Type B pancreatic cell (in vitro differentiated cells): ENCODE measurements around the gene CACNA2D1. TPM values are rescaled to one million over a fixed set of nuclear protein-coding genes. Genes with fewer than 3 reads are reported as not detected.

Source experiments
- DNase-seq: peaks from one replicate; pipeline ENCODE4 v3.0.0; 2021; ENCODE audit warnings: mixed read lengths; ENCODE audit not compliant: unreplicated experiment; ENCODE audit errors: extremely low spot score
- H3K27ac Mint-ChIP-seq: 2 replicates; pipeline ENCODE4 v1.8.0; 2021; ENCODE audit warnings: mild to moderate bottlenecking, mixed read lengths
- H3K27me3 Mint-ChIP-seq: 2 replicates; pipeline ENCODE4 v1.8.0; 2021; ENCODE audit warnings: mixed read lengths
- H3K36me3 Mint-ChIP-seq: 2 replicates; pipeline ENCODE4 v1.8.0; 2021; ENCODE audit warnings: mixed read lengths
- H3K4me1 Mint-ChIP-seq: one replicate; pipeline ENCODE4 v1.8.0; 2021; ENCODE audit warnings: mixed read lengths; ENCODE audit not compliant: unreplicated experiment
- H3K4me3 Mint-ChIP-seq: 2 replicates; pipeline ENCODE4 v1.8.0; 2021; ENCODE audit warnings: mild to moderate bottlenecking, mixed read lengths
- H3K9me3 Mint-ChIP-seq: 2 replicates; pipeline ENCODE4 v1.8.0; 2021; ENCODE audit warnings: mixed read lengths
- total RNA-seq: library from RNA; stranded (reverse); gene quantifications from 2 replicates; pipeline ENCODE4 v1.2.1, GENCODE V29; 2021; ENCODE audit warnings: low replicate concordance
- TF ChIP-seq, protein P1 (sequence below): fragments of 200-600 bp; sonication (generic); conservative IDR thresholded peaks from 2 replicates; pipeline ENCODE4 v1.5.0; 2021; ENCODE audit warnings: antibody characterized with exemption, mild to moderate bottlenecking

Gene CACNA2D1
- total RNA-seq, 1 donor from 2014 or later, result 21.5 TPM

- Mint-ChIP-seq H3K27me3 (no peaks in the 10 kb centered on the region), H3K4me1 (peaks cover 6% of the 10 kb centered on the region), H3K27ac (no peak overlapping the region), H3K36me3 (no peaks in the 10 kb centered on the region), H3K9me3 (peaks cover 4% of the 10 kb centered on the region), H3K4me3 (no peak overlapping the region)
- no peak for DNase-seq
- TF ChIP-seq, protein P1, sequence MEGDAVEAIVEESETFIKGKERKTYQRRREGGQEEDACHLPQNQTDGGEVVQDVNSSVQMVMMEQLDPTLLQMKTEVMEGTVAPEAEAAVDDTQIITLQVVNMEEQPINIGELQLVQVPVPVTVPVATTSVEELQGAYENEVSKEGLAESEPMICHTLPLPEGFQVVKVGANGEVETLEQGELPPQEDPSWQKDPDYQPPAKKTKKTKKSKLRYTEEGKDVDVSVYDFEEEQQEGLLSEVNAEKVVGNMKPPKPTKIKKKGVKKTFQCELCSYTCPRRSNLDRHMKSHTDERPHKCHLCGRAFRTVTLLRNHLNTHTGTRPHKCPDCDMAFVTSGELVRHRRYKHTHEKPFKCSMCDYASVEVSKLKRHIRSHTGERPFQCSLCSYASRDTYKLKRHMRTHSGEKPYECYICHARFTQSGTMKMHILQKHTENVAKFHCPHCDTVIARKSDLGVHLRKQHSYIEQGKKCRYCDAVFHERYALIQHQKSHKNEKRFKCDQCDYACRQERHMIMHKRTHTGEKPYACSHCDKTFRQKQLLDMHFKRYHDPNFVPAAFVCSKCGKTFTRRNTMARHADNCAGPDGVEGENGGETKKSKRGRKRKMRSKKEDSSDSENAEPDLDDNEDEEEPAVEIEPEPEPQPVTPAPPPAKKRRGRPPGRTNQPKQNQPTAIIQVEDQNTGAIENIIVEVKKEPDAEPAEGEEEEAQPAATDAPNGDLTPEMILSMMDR, result no peak
Measured at GRCh38 chr7:81924494-81924893, 519.1 kb downstream of the CACNA2D1 start.

DNA sequence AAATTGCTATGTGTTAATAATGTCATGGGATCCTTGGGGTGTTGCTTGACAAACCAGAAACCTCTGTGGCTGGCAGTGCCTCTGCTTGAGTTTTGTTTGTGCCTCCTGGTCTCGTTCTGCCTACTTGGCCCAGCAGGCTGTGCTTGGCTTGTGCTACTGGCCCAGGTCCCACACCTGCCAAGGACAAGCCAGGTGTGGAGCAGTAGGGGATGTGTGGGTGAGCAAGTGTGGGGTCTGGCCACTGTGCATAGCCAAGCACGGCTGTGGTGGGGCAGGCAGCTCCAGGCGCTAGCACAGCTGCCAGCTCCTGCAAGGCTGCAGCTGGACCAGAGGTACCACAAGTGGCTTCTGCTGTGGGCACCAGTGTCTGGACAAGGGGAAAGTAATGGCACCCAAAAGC, 524.1 kb downstream of the CACNA2D1 start:
- Mint-ChIP-seq H3K9me3 (no peaks in the 10 kb centered on the region), H3K27me3 (no peaks in the 10 kb centered on the region), H3K36me3 (no peaks in the 10 kb centered on the region), H3K4me3 (no peak overlapping the region), H3K4me1 (no peaks in the 10 kb centered on the region), H3K27ac (no peak overlapping the region)
- no peak for DNase-seq
- TF ChIP-seq, protein P1, result no peak

DNA sequence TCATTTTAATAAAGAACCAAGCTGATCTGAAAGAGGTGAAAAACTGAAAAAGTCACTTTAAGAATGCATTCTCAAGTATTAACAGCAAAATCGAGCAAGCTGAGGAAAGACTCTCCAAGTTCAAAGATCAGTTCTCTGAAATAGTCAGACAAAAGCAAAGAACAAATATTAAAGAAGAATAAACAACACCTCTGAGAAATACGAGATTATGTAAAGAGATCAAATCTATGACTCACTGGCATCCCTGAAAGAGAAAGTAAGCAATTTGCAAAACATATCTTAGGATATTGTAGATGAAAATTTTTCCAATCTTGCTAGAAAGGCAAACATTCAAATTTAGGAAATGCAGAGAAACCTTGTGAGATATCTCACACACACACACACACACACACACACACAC, 535.4 kb downstream of the CACNA2D1 start:
- Mint-ChIP-seq H3K9me3 (no peaks in the 10 kb centered on the region), H3K27me3 (no peaks in the 10 kb centered on the region), H3K27ac (no peak overlapping the region), H3K36me3 (no peaks in the 10 kb centered on the region), H3K4me3 (no peak overlapping the region), H3K4me1 (no peaks in the 10 kb centered on the region)
- TF ChIP-seq, protein P1, result no peak
- DNase-seq, result no peak

GRCh38 chr7:81903115-81903514, 540.5 kb downstream of the CACNA2D1 start:
- H3K36me3 Mint-ChIP-seq, result no peaks in the 10 kb centered on the region
- H3K4me1 Mint-ChIP-seq, result no peaks in the 10 kb centered on the region
- H3K27ac Mint-ChIP-seq, result no peak overlapping the region
- no peaks in the 10 kb centered on the region for H3K9me3 Mint-ChIP-seq
- TF ChIP-seq, protein P1, result no peak
- no peak overlapping the region for H3K4me3 Mint-ChIP-seq
- no peak for DNase-seq
- H3K27me3 Mint-ChIP-seq, result no peaks in the 10 kb centered on the region

DNA sequence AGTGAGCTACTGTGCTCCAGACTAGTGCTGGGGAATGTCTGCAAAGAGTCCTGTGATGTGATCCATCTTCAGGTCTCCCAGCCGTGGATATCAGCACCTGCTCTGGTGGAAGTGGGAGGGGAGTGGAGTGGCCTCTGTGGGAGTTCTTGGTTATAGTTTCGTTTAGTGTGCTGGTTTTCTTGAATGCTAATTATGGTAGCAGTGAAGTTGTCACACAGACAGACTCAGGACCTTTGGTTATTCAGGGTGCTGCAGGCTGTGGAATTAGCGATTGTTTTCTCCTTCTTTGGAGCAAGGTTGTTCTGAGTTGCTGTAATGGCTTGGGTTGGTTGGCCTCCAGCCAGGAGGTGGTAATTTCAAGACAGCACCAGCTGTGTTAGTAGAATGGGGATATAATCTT, 541.0 kb downstream of the CACNA2D1 start:
- Mint-ChIP-seq H3K4me3 (no peak overlapping the region), H3K36me3 (no peaks in the 10 kb centered on the region), H3K27ac (no peak overlapping the region), H3K9me3 (no peaks in the 10 kb centered on the region), H3K4me1 (no peaks in the 10 kb centered on the region), H3K27me3 (no peaks in the 10 kb centered on the region)
- TF ChIP-seq, protein P1, result no peak
- no peak for DNase-seq
